Measurements from ENCODE around the gene SLC39A5.

GRCh38 chr12:56229916-56230431, at the start of gene SLC39A5:
- TF ChIP-seq CTCF (IDR thresholded peaks at IDR 0.05) (no peak), POLR2A (IDR thresholded peaks at IDR 0.05) (no peak)
